A549 (cell line): ENCODE measurements around the gene ZNF638.

Experiments used
- BHLHE40 ChIP-seq: IDR thresholded peaks from 2 replicates; pipeline ENCODE4 v1.6.1; 2012; ENCODE audit warnings: low read depth, low read length, inconsistent platforms
- EP300 ChIP-seq, 2 experiments: fragments of >200 bp; sonication (Bioruptor Twin); formaldehyde crosslinking; IDR thresholded peaks; 2 replicates in 1 of 2; 3 replicates in 1 of 2; pipeline ENCODE4 v1.6.1; 2016 to 2017
- FOSL2 ChIP-seq, 2 experiments: fragments of 450-650 bp in 1 of 2; fragments of >200 bp in 1 of 2; sonication (Bioruptor Twin) in 1 of 2; formaldehyde crosslinking; IDR thresholded peaks; 2 replicates each; pipeline versions ENCODE4 v1.5.0 to v1.6.1; 2016 to 2020; ENCODE audit warnings: mild to moderate bottlenecking in 1 of 2, moderate library complexity in 1 of 2
- JUN ChIP-seq, 2 experiments: fragments of >200 bp; sonication (Bioruptor Twin); formaldehyde crosslinking; IDR thresholded peaks; 2 replicates in 1 of 2; 3 replicates in 1 of 2; pipeline ENCODE4 v1.6.1; 2016 to 2017
- KDM1A ChIP-seq: fragments of 200-600 bp; sonication (generic); IDR thresholded peaks from 2 replicates; pipeline ENCODE4 v1.6.1; 2016; ENCODE audit warnings: low read depth, mild to moderate bottlenecking
- MAFK ChIP-seq: fragments of 450-650 bp; IDR thresholded peaks from 2 replicates; pipeline ENCODE4 v1.6.1; 2014; ENCODE audit not compliant: partially characterized antibody
- PBX3 ChIP-seq: IDR thresholded peaks from 2 replicates; pipeline ENCODE4 v1.6.1; 2012
- PHF8 ChIP-seq: fragments of 200-600 bp; sonication (generic); IDR thresholded peaks from 2 replicates; pipeline ENCODE4 v1.6.1; 2016; ENCODE audit warnings: low read depth, mild to moderate bottlenecking, antibody characterized with exemption, moderate library complexity, borderline replicate concordance
- POLR2A ChIP-seq: IDR thresholded peaks from 2 replicates; pipeline ENCODE4 v1.6.1; 2012; ENCODE audit warnings: mild to moderate bottlenecking, low read length
- RAD21 ChIP-seq, 2 experiments: fragments of >200 bp in 1 of 2; sonication (Bioruptor Twin) in 1 of 2; formaldehyde crosslinking in 1 of 2; IDR thresholded peaks in 1 of 2; conservative IDR thresholded peaks in 1 of 2; 2 replicates in 1 of 2; 3 replicates in 1 of 2; pipeline ENCODE4 v1.6.1; 2012 to 2018; ENCODE audit warnings: inconsistent platforms in 1 of 2
- RCOR1 ChIP-seq: fragments of 150-350 bp; IDR thresholded peaks from 2 replicates; pipeline ENCODE4 v1.6.1; 2014; ENCODE audit warnings: antibody characterized with exemption, low read length, low read depth
- SMC3 ChIP-seq: fragments of >200 bp; sonication (Bioruptor Twin); formaldehyde crosslinking; IDR thresholded peaks from 3 replicates; pipeline ENCODE4 v1.6.1; 2018; ENCODE audit warnings: inconsistent platforms
- SREBF2 ChIP-seq: fragments of 450-650 bp; IDR thresholded peaks from 2 replicates; pipeline ENCODE4 v1.6.1; 2014; ENCODE audit warnings: mild to moderate bottlenecking, moderate library complexity
- TF ChIP-seq, protein P1 (sequence below): fragments of >200 bp; sonication (Bioruptor Twin); formaldehyde crosslinking; IDR thresholded peaks from 3 replicates; pipeline ENCODE4 v1.5.1; 2016

- TF ChIP-seq, protein P1, sequence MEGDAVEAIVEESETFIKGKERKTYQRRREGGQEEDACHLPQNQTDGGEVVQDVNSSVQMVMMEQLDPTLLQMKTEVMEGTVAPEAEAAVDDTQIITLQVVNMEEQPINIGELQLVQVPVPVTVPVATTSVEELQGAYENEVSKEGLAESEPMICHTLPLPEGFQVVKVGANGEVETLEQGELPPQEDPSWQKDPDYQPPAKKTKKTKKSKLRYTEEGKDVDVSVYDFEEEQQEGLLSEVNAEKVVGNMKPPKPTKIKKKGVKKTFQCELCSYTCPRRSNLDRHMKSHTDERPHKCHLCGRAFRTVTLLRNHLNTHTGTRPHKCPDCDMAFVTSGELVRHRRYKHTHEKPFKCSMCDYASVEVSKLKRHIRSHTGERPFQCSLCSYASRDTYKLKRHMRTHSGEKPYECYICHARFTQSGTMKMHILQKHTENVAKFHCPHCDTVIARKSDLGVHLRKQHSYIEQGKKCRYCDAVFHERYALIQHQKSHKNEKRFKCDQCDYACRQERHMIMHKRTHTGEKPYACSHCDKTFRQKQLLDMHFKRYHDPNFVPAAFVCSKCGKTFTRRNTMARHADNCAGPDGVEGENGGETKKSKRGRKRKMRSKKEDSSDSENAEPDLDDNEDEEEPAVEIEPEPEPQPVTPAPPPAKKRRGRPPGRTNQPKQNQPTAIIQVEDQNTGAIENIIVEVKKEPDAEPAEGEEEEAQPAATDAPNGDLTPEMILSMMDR = no peak
- no peak for TF ChIP-seq BHLHE40
- no peak for TF ChIP-seq JUN (IDR thresholded peaks at IDR 0.05)
- no peak for TF ChIP-seq MAFK
- no peak for TF ChIP-seq RAD21 (conservative IDR thresholded peaks at IDR 0.05 in 1 of 2, IDR thresholded peaks at IDR 0.05 in 1 of 2)
- no peak for TF ChIP-seq SMC3
- no peak for TF ChIP-seq POLR2A
- no peak for TF ChIP-seq PHF8
- TF ChIP-seq SREBF2 = no peak
- no peak for TF ChIP-seq RCOR1
- TF ChIP-seq EP300 (IDR thresholded peaks at IDR 0.05) = no peak
- no peak for TF ChIP-seq KDM1A
- no peak for TF ChIP-seq PBX3
- TF ChIP-seq FOSL2 (IDR thresholded peaks at IDR 0.05) = no peak
- TF ChIP-seq FOSL2 (CRISPR knock-in tag; IDR thresholded peaks at IDR 0.05) = no peak
Observed at GRCh38 chr2:71341645-71342044, 10.1 kb downstream of the ZNF638 start.
